Peyer's patch (tissue), 4 donors: ENCODE measurements around the gene RBL2. TPM values are rescaled to one million over a fixed set of nuclear protein-coding genes. Genes with fewer than 3 reads are reported as not detected.
"Not testable (repeated sequence)": the region's sequence is repeated elsewhere in the genome, so short reads cannot be mapped to it uniquely, and the experiment has no call there.

Experiments used
- DNase-seq, 3 donors: peaks; one replicate each; pipeline ENCODE4 v3.0.0-alpha.2; 2017 to 2019
- H3K27ac ChIP-seq, 4 donors: fragments of 200-600 bp; sonication (generic); one replicate each; pipeline ENCODE4 v1.5.1; 2016 to 2019
- H3K27me3 ChIP-seq, 2 donors: fragments of 200-600 bp; sonication (generic); one replicate each; pipeline ENCODE4 v1.5.1; 2019
- H3K36me3 ChIP-seq, 3 donors: fragments of 200-600 bp; sonication (generic); one replicate each; pipeline ENCODE4 v1.5.1; 2016 to 2019
- H3K4me1 ChIP-seq, 4 donors: fragments of 200-600 bp; sonication (generic); one replicate each; pipeline ENCODE4 v1.5.1; 2016 to 2019
- H3K4me3 ChIP-seq, 4 donors: fragments of 200-600 bp; sonication (generic); 1 replicate in 3 of 4; 2 replicates in 1 of 4; pipeline ENCODE4 v1.5.1; 2016 to 2019; ENCODE audit warnings: mild to moderate bottlenecking in 1 of 4
- H3K9me3 ChIP-seq, 4 donors: fragments of 200-600 bp; sonication (generic); one replicate each; pipeline ENCODE4 v1.5.1; 2016 to 2019; ENCODE audit warnings: mild to moderate bottlenecking in 1 of 4
- POLR2A ChIP-seq, 2 donors: fragments of 450-650 bp; IDR thresholded peaks; one replicate each; pipeline ENCODE4 v1.5.1; 2017; ENCODE audit warnings: antibody characterized with exemption in 2 of 2, mild to moderate bottlenecking in 2 of 2, moderate library complexity in 2 of 2
- small RNA-seq, 2 donors: library from RNA; depleted of rRNA; stranded (forward); fragments of <200 nt; gene quantifications; one replicate each; pipeline ENCODE3, GENCODE V24; 2016
- total RNA-seq, 4 donors: library from RNA; depleted of rRNA; stranded (reverse); fragments of >200 nt; gene quantifications; one replicate each; pipeline ENCODE4 v1.1.0, GENCODE V29; 2016
- TF ChIP-seq, protein P1 (sequence below), 6 experiments: fragments of 450-650 bp in 4 of 6; fragments of 200-600 bp in 2 of 6; sonication (generic) in 1 of 6; IDR thresholded peaks; one replicate each; pipeline ENCODE4 v1.5.1; 2017 to 2019; ENCODE audit warnings: antibody characterized with exemption in 6 of 6, mild to moderate bottlenecking in 3 of 6, moderate library complexity in 1 of 6

RBL2 gene
- total RNA-seq, 4 donors from 2014 or later, result 64.1 to 106 (median 88.4) TPM

- Histone ChIP-seq H3K4me1 (no peaks in the 10 kb centered on the region), H3K9me3 (no peaks in the 10 kb centered on the region), H3K27me3 (no peaks in the 10 kb centered on the region), H3K36me3 (no peaks in the 10 kb centered on the region), H3K27ac (no peak overlapping the region), H3K4me3 (no peak overlapping the region)
- no peak for TF ChIP-seq POLR2A (IDR thresholded peaks at IDR 0.05)
- TF ChIP-seq, protein P1, sequence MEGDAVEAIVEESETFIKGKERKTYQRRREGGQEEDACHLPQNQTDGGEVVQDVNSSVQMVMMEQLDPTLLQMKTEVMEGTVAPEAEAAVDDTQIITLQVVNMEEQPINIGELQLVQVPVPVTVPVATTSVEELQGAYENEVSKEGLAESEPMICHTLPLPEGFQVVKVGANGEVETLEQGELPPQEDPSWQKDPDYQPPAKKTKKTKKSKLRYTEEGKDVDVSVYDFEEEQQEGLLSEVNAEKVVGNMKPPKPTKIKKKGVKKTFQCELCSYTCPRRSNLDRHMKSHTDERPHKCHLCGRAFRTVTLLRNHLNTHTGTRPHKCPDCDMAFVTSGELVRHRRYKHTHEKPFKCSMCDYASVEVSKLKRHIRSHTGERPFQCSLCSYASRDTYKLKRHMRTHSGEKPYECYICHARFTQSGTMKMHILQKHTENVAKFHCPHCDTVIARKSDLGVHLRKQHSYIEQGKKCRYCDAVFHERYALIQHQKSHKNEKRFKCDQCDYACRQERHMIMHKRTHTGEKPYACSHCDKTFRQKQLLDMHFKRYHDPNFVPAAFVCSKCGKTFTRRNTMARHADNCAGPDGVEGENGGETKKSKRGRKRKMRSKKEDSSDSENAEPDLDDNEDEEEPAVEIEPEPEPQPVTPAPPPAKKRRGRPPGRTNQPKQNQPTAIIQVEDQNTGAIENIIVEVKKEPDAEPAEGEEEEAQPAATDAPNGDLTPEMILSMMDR (IDR thresholded peaks at IDR 0.05), result no peak
- DNase-seq, result no peak
Measured at GRCh38 chr16:53530741-53531140, 96.5 kb downstream of the RBL2 start.

- Histone ChIP-seq H3K4me1 (no peaks in the 10 kb centered on the region), H3K27ac (no peak overlapping the region), H3K4me3 (no peak overlapping the region), H3K27me3 (no peaks in the 10 kb centered on the region), H3K36me3 (no peaks in the 10 kb centered on the region), H3K9me3 (no peaks in the 10 kb centered on the region)
- TF ChIP-seq POLR2A (IDR thresholded peaks at IDR 0.05), result no peak
- TF ChIP-seq, protein P1 (IDR thresholded peaks at IDR 0.05), result no peak
- no peak for DNase-seq
Measured at GRCh38 chr16:53534206-53534605, 99.9 kb downstream of the RBL2 start.

DNA sequence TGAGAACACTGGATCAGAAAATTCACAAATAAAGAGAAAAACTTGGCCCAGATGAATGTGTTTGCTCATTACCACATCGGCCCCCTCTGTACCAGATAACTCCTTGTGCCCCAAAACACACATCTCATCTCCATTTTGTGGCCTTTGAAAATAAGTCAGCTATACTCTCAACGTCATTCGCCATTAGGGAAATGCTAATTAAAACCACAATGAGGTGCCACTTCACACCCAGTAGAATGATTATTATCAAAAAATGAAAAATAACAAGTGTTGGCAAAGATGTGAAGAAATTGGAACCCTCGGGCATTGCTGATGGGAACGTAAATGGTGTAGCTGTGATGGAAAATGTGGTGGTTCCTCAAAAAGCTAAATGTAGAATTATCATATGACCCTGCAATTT lies 103.4 kb downstream of the RBL2 start:
- no peak overlapping the region for H3K4me3 ChIP-seq
- no peaks in the 10 kb centered on the region for H3K36me3 ChIP-seq
- no peaks in the 10 kb centered on the region for H3K9me3 ChIP-seq
- no peak for DNase-seq
- no peak overlapping the region for H3K27ac ChIP-seq
- no peaks in the 10 kb centered on the region for H3K4me1 ChIP-seq
- H3K27me3 ChIP-seq, result no peaks in the 10 kb centered on the region
- TF ChIP-seq POLR2A (IDR thresholded peaks at IDR 0.05), result no peak
- TF ChIP-seq, protein P1 (IDR thresholded peaks at IDR 0.05), result no peak

GRCh38 chr16:53539346-53539745 lies 105.1 kb downstream of the RBL2 start:
- H3K36me3 ChIP-seq, result not testable (repeated sequence)

GRCh38 chr16:53539759-53540718 lies 105.8 kb downstream of the RBL2 start:
- not testable (repeated sequence) for H3K27me3 ChIP-seq, H3K36me3 ChIP-seq, H3K27ac ChIP-seq, H3K4me1 ChIP-seq, H3K9me3 ChIP-seq, H3K4me3 ChIP-seq, DNase-seq

More at GRCh38 chr16:53539346-53539745, 105.1 kb downstream of the RBL2 start:
- DNase-seq, H3K9me3 ChIP-seq, H3K27me3 ChIP-seq, H3K4me1 ChIP-seq, H3K4me3 ChIP-seq, H3K27ac ChIP-seq: not testable (repeated sequence)

Small RNAs within 50 kb of the gene (small RNA-seq; reads per million reads assigned to genes)
- gene RNU6-1153P, result 0 reads per million in 2 donors

Other genes starting within 250 kb of the RBL2 start
- 10 to 100 TPM; 34.6 to 83.5 (median 43.6) TPM for gene AKTIP, start 68.7 kb downstream of the RBL2 start, total RNA-seq